AG04450 (cell line): ENCODE results near the gene CCM2L. TPM values are rescaled to one million over a fixed set of nuclear protein-coding genes. Genes with fewer than 3 reads are reported as not detected.

Source experiments
- CTCF ChIA-PET: fragments of 300-600, 350-600 bp; formaldehyde crosslinking; extraction: SDS; loops from one replicate; lab custom pipeline; 2022; ENCODE audit warnings: antibody characterized with exemption, inconsistent platforms; lab: Charles Lee
- POLR2A ChIA-PET: fragments of 350-600 bp; formaldehyde crosslinking; extraction: SDS; loops from one replicate; lab custom pipeline; 2021; ENCODE audit warnings: antibody characterized with exemption, inconsistent platforms; lab: Yijun Ruan, JAX
- DNase-seq: peaks from one replicate; pipeline ENCODE4 v3.0.0-alpha.2; 2011; ENCODE audit warnings: low read depth, low spot score
- H3K27ac ChIP-seq: one replicate; pipeline ENCODE4 v1.5.1; 2012; ENCODE audit warnings: low read depth, low read length, control low read depth
- H3K27me3 ChIP-seq: one replicate; pipeline ENCODE4 v1.6.0; 2012; ENCODE audit warnings: low read length; ENCODE audit not compliant: control insufficient read depth, insufficient read depth
- H3K4me3 ChIP-seq: 2 replicates; pipeline ENCODE4 v1.5.1; 2011; ENCODE audit warnings: mild to moderate bottlenecking, low read depth, low read length, control low read depth
- H3K9me3 ChIP-seq: 2 replicates; pipeline ENCODE4 v1.5.1; 2012; ENCODE audit warnings: low read length; ENCODE audit not compliant: control insufficient read depth, insufficient read depth
- polyA plus RNA-seq: library from polyadenylated mRNA; depleted of rRNA; stranded (reverse); fragments of >200 nt; gene quantifications from 2 replicates; pipeline ENCODE4 v1.2.3, GENCODE V29; 2011
- TF ChIP-seq, protein P1 (sequence below): IDR thresholded peaks from 2 replicates; pipeline ENCODE4 v1.5.1; 2011; ENCODE audit warnings: low read depth, low read length, control low read depth, inconsistent platforms

The CCM2L gene
- polyA plus RNA-seq, 1 experiment: not detected

DNA sequence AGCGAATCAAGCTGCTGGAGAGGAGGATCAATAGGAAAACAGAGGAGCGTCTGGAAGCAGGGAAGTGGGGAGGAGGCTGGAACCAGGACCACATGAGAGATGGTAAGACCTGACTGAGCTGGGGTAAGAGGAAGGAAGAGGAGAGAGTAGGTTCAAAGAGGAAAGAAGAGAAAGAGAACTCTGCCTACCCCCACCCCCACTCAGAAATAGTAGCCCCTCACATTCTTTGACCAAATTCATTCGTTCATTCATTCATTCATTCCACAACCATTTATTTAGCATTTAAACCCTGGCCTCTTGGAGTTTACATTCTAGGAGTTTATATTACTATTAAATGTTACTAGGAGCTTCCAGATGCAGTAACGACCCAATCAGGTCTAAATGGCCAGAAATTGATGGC, 26.0 kb downstream of the CCM2L start:
- TF ChIP-seq, protein P1, sequence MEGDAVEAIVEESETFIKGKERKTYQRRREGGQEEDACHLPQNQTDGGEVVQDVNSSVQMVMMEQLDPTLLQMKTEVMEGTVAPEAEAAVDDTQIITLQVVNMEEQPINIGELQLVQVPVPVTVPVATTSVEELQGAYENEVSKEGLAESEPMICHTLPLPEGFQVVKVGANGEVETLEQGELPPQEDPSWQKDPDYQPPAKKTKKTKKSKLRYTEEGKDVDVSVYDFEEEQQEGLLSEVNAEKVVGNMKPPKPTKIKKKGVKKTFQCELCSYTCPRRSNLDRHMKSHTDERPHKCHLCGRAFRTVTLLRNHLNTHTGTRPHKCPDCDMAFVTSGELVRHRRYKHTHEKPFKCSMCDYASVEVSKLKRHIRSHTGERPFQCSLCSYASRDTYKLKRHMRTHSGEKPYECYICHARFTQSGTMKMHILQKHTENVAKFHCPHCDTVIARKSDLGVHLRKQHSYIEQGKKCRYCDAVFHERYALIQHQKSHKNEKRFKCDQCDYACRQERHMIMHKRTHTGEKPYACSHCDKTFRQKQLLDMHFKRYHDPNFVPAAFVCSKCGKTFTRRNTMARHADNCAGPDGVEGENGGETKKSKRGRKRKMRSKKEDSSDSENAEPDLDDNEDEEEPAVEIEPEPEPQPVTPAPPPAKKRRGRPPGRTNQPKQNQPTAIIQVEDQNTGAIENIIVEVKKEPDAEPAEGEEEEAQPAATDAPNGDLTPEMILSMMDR: no peak
- ChIA-PET CTCF (interaction anchor here (1.1 to 2.4 kb wide), 2 partner anchors 85 to 213 kb away, joined by 5 to 7 read pairs; partner anchors contain the start of gene PDRG1), POLR2A (interaction anchor here (0.5 kb wide), 1 partner anchor 31 kb away, joined by 3 read pairs; no protein-coding TSS in a partner anchor)
- no peak for DNase-seq
- Histone ChIP-seq H3K27ac (no peak overlapping the region), H3K9me3 (peaks cover 4% of the 10 kb centered on the region), H3K4me3 (no peak overlapping the region), H3K27me3 (peaks cover 54% of the 10 kb centered on the region)

GRCh38 chr20:32036716-32037485, 26.7 kb downstream of the CCM2L start:
- no peak overlapping the region for H3K4me3 ChIP-seq
- ChIA-PET CTCF (interaction anchor here (0.6 to 1.1 kb wide), 3 partner anchors 19 to 99 kb away, joined by 3 to 5 read pairs (median 5); partner anchors contain the start of gene PDRG1), POLR2A (interaction anchor here (0.5 kb wide), 1 partner anchor 30 kb away, joined by 3 read pairs; no protein-coding TSS in a partner anchor)
- peaks cover 4% of the 10 kb centered on the region for H3K9me3 ChIP-seq
- TF ChIP-seq, protein P1: no peak
- DNase-seq: no peak
- no peak overlapping the region for H3K27ac ChIP-seq
- peaks cover 55% of the 10 kb centered on the region for H3K27me3 ChIP-seq

DNA sequence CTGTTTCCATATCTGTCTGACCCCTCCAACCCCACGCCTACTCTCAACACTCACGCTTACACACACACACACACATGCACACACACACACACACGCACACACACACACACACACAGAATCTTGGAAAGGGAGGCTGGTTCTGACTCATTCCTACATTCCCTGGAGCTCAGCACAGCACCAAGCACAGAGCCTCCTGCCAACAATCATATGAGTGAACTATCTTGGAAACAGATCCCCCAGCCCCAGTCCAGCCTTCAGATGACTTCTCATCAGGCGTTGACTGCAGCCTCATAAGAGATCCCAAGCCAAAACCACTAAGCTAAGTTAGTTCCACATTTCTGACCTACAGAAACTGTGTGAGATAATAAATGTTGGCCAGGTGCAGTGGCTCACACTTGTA, 27.7 kb downstream of the CCM2L start:
- H3K4me3 ChIP-seq: no peak overlapping the region
- ChIA-PET CTCF (interaction anchor here (1.2 kb wide), 1 partner anchor 185 kb away, joined by 3 read pairs; no protein-coding TSS in a partner anchor), POLR2A (interaction anchor here (0.6 kb wide), 1 partner anchor 537 kb away, joined by 3 read pairs; no protein-coding TSS in a partner anchor)
- H3K9me3 ChIP-seq: peaks cover 4% of the 10 kb centered on the region
- peaks cover 53% of the 10 kb centered on the region for H3K27me3 ChIP-seq
- no peak overlapping the region for H3K27ac ChIP-seq
- TF ChIP-seq, protein P1: no peak
- no peak for DNase-seq

DNA sequence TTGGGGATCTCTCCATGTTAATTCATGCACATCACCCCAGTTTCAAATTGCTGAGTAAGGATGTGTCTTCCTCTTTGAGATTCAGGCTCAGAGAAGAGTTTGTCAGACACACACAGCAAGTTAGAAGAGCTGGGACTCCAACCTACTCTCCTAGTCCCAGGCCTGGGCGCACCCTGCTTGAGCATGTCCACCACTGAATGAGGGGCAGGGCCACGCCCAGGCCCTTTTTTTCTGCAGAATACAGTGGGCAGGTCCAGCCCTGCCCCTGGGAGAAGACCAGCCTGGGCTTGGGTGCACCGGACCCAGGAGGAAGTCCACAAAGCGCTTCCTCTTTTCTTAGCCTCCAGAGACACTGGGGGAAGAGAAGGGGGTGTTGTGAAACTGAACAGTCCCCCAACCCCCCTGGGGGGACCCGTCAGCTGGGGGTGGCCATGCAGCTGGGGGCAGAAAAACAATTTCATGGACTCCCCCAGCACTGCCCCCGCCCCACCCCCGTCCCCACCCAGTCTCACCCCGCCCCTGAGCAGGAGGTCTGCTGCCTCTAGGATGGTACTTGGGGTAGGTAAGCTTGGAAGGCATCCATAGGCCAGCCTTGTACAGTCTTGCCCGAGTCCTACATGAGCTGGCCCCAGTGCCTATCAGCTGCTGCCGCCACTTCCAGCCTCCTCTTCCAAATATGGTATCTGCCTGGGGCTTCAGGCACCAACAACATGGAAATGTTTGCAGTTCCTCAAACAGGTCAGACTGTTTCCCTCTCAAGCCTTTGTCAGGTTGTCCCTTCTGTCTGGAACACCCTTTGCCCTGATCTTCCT, 30.1 kb downstream of the CCM2L start:
- TF ChIP-seq, protein P1: no peak
- Histone ChIP-seq H3K27ac (no peak overlapping the region), H3K27me3 (peaks cover 33% of the 10 kb centered on the region), H3K9me3 (peaks cover 4% of the 10 kb centered on the region), H3K4me3 (no peak overlapping the region)
- ChIA-PET POLR2A (no interaction called here), CTCF (no interaction called here)
- DNase-seq: no peak
